8988T (cell line): ENCODE results near the gene LIMK2.
"Not testable (repeated sequence)": the region's sequence is repeated elsewhere in the genome, so short reads cannot be mapped to it uniquely, and the experiment has no call there.

Experiments
- DNase-seq: peaks from one replicate; pipeline ENCODE4 v3.0.0; 2011

The LIMK2 gene

DNA sequence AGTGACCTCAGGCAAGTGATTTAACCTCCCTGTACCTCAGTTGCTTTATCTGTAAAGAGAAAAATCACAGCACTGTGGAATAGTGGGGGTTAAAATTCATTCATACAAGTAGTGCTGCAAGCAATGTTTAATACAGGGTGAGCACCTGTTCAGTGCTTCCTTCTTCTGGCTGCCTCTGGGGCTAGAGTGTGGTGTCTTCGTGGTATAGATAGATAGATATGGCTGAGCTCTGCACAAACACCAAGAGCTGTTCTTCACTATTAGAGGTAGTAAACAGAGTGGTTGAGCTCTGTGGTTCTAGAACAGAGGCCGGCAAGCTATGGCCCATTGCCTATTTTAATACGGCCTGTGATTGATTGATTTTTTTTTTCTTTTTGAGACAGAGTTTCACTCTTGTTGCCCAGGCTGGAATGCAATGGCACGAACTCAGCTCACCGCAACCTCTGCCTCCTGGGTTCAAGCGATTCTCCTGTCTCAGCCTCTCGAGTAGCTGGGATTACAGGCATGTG lies 32.9 kb downstream of the LIMK2 start:
- no peak for DNase-seq

DNA sequence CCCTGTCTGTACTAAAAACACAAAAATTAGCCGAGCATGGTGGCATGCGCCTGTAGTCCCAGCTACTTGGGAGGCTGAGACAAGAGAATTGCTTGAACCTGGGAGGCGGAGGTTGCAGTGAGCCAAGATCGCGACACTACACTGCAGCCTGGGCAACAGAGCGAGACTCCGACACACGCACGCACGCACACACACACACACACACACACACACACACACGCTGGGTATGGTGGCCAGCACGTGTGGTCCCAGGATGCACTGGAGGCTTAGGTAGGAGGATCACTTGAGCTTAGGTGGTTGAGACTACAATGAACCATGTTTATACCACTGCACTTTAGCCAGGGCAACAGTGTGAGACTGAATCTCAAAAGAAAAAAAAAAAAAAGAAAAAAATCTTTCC lies 33.9 kb downstream of the LIMK2 start:
- not testable (repeated sequence) for DNase-seq

DNA sequence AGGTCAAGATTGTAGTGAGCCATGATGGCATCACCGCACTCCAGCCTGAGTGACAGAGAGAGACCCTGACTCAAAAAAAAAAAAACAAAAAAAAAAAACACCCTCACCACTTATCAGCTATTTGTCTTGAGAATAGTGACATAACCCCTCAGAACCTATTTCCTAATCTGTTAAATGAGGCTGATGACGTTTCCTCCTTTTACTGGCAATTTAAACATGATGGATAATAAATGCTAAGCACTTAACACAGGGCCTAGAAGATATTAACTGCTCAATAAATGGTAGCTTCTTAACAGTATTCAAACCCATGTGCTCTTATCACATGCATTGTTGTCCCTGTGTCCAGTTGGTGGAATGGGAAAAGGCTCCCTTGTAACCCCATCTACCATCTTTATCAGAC lies 34.6 kb downstream of the LIMK2 start:
- no peak for DNase-seq

DNA sequence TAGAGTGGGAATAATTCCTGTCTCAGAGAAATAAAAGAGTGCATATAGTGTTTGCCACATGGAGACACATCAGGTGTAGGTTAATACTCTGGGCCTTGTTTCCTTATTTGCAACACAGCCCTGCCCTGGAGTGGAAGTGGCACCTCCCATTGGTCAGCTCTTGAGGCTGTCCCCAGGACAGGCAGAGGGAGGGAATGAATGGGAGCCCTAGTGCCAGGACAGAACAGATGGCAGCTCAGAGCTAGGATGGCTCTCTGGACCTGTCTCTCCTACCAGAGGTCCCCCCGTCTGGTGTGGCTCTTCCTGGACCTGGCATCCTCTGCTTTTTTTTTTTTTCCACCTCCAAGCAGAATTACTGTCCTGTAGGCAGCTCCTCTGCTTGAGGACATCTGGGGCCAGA lies 35.6 kb downstream of the LIMK2 start:
- DNase-seq, result no peak

- no peak for DNase-seq
Observed at GRCh38 chr22:31248138-31248745, 36.1 kb downstream of the LIMK2 start.

- no peak for DNase-seq
Observed at GRCh38 chr22:31248965-31249958, 37.2 kb downstream of the LIMK2 start.

DNA sequence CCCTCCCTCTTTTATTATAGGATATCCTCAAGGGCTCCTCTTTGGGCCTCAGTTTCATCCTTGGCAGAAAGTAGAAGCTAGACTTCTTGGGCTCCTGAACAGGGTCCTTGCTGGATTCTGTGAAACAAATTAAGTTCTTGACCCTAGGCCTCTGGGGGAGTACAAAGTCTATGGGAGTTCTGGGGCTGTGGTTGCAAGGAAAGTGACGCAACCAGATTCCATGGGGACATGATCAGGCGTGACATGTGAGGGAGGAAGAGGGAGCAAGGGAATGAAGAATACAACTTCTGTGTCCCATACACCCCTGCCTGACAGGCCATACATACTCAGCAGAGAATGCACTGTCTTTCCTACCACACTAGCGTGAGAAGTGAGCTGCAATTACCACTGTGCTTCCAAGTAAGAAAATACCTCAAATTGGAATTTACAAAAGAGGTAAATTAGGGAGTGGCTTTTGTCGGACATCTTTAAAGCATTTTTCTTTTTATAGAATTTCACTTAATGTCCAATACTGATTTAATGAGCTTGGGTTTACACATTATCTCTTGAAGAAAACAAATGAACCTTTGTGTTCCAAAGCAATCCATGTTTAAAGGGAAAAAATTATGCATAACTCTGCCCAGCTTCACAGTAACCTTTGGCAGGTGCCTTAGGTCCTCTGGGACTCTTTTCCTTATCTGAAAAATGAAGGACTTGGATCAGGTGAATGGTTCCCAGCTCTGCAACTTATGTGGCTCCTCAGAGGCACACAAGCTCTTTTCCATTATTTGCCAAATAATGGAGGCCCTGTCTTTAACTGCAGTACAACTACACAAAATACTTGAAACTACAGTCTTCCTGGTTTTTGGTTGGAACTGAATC lies 38.9 kb downstream of the LIMK2 start:
- no peak for DNase-seq

- no peak for DNase-seq
Observed at GRCh38 chr22:31253949-31254348, 41.9 kb downstream of the LIMK2 start.

GRCh38 chr22:31259798-31260473 lies 47.8 kb downstream of the LIMK2 start:
- DNase-seq, result no peak

- no peak for DNase-seq
Observed at GRCh38 chr22:31260474-31260856, 48.4 kb downstream of the LIMK2 start.

DNA sequence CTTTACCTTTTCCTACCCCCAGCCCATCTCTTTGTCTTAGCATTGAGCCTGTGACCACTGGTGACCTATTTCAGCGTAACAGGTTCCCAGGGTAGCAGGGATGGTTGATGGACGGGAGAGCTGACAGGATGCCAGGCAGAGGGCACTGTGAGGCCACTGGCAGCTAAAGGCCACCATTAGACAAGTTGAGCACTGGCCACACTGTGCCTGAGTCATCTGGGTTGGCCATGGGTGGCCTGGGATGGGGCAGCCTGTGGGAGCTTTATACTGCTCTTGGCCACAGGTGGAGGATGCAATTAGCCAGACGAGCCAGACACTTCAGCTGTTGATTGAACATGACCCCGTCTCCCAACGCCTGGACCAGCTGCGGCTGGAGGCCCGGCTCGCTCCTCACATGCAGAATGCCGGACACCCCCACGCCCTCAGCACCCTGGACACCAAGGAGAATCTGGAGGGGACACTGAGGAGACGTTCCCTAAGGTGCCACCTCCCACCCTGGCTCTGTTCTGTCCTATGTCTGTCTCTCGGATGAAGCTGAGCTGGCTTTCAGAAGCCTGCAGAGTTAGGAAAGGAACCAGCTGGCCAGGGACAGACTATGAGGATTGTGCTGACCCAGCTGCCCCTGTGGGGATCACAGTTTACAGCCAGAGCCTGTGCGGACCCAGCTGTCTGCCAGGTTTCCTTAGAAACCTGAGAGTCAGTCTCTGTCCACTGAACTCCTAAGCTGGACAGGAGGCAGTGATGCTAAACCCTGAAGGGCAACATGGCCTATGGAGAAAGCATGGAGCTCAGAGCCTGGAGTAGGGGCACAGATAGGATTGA lies 50.4 kb downstream of the LIMK2 start:
- DNase-seq, result no peak

- no peak for DNase-seq
Observed at GRCh38 chr22:31263896-31264640, 52.0 kb downstream of the LIMK2 start.

DNA sequence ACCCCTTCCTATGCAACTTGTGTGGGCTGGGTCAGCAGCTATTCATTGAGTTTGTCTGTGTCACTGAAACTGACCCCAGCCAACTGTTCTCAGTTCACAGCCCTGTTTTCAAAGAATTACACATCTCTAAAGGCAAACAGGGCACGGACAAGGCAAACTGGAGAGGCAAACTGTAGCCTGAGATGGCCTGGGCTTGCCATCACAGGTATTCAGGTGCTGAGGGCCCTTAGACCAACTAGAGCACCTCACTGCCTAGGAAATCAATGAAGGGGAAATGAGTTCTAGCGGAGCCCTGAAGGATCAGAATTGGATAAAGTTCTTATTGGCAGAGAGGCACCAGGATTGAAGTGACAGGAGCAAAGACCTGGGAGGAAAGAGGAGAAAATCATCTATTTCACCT lies 56.2 kb downstream of the LIMK2 start:
- no peak for DNase-seq

DNA sequence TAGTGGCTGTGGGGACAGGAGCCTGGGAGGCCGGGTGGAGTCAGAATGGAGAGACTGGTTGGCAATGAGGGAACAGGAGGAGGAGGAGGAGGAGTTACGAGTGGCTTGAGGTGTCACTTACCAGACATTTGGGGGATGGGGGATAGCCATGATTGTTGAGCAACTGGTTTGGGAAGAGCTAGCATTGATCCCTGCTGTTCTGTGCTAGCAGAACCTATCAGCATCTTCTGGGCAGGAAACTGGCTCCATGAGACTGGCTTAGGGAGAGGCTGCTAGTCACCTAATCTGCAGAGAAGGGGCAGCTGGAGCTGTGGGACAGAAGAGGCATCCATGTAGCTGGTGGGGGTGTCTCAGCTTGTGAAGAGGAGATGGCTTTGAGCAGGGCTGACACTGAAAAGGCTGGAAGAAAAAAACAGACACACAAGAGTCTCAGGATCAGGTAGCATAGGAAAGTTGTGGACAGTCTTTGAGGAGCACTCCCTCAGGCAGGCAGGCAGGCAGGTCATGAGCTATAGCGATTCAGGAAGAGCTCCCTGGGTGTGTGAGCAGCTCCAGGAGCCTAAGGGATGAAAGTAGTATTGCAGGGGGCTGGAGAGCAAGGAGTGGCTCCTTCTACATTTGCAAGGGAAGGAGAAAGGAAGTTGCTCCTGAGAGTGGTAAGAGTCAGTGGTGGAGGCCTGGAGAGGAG lies 57.9 kb downstream of the LIMK2 start:
- no peak for DNase-seq

- no peak for DNase-seq
Observed at GRCh38 chr22:31271026-31271425, 58.9 kb downstream of the LIMK2 start.

DNA sequence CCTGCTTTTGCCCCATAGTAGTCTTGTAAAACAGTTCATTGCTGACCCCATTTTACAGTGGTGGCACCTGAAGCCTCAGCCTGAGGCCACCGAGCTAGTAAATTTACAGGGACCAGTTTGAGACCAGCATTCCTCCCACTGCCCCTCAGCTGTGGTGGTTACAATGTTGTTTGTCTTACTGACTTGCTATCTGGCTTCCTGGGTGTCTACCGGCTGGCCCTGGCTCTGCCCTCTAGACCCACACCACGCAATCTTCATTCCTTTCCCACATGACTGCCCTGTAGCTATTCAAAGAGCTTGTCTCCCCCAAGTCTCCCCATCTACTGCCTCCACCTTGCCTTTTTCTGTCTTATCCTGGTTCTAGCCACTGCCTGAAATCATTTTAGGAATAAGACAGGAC lies 59.4 kb downstream of the LIMK2 start:
- DNase-seq, result no peak

GRCh38 chr22:31272522-31273446 lies 60.7 kb downstream of the LIMK2 start:
- DNase-seq, result peak; percentile 46

DNA sequence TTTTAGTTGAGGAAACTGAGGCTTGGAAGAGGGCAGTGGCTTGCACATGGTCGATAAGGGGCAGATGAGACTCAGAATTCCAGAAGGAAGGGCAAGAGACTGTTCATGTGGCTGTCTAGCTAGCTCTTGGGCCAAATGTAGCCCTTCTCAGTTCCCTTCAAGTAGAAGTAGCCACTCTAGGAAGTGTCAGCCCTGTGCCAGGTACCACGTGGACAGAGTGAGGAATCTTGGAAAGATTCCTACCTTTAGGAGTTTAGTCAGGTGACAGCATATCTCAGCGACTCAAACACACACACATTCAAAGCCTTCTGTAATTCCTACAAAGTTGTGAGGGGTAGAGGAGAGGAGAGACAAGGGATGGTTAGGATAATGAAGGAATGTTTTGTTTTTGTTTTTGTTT lies 61.9 kb downstream of the LIMK2 start:
- DNase-seq, result no peak

DNA sequence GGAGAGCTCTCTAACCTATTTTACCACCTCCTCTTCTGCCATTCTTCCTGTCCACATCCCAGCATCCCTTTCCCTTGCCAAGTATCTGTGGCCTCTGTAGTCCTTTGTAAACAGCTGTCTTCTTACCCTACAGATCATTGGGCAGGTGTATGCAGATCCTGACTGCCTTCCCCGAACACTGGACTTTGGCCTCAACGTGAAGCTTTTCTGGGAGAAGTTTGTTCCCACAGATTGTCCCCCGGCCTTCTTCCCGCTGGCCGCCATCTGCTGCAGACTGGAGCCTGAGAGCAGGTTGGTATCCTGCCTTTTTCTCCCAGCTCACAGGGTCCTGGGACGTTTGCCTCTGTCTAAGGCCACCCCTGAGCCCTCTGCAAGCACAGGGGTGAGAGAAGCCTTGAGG lies 62.9 kb downstream of the LIMK2 start:
- no peak for DNase-seq
